Measurements from ENCODE around the gene PITPNB.

PITPNB gene

DNA sequence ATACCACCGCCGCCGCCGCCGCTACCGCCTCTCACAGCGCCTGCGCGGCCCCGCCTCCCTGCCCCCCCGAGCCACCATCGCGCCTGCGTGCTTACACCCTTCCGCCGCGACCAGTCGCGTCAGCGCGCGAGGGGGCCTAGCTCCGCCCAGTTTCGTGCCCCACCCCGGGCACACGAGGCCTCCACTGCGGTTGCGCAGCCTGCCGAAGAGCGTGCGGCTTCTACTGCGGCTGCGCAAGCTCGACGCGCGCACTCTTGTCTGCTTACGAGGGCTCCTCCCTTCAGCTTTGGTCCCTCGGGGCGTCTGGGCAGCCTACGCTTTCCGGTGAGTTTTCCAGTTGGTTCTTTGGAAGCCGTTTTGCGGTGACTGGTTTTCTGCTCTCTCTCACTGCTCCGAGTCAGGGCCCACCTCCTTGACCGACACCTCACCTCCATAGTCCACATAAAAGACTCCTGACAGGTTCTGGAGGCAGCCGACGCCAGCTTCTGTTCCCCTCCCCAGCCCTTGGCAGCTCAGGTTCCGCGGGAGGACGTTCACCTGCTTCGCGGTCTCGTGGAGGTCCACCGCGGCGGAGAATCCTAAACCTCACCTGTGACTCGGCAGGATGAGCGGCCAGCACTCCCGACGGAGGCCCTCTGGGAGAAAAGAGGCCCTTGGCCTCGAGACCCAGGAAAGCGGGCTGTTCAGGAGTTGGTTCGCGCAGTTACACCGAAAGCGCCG is at the start of gene PITPNB:
PITPNB (minus strand) TSS at position 35 of the 720 bp plus-strand sequence. CDS start 65 bp downstream, outside the sequence.
- DNase-seq (ENCODE audit: low read depth, low spot score): peak; percentile 96

GRCh38 chr22:27966168-27967064 is 47.4 kb upstream of the PITPNB start:
- no peak for DNase-seq (ENCODE audit: low read depth, low spot score)

- no peak for DNase-seq (ENCODE audit: low read depth, low spot score)
Measured at GRCh38 chr22:27962268-27963044, 43.4 kb upstream of the PITPNB start.

GRCh38 chr22:27961680-27962079 is 42.6 kb upstream of the PITPNB start:
- no peak for DNase-seq (ENCODE audit: low read depth, low spot score)

DNA sequence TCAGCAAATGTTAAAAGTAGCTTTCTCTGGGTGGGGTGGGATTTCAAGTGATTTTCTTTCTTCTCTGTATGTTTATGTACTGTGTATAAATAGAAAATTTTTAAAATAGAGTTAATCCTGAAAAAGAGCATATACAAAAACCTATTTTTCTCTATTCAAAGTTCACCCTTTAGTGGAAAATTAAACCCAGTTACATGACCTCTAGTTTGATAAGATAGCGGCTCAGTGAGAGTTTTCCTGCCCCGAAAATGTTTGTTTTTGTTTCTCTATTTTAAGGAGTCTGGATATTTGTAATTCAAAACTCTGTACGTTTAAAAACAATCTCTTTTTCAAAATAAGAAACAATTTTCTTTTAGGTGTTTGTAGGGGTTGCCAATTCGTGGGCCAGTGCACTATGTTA is 42.1 kb upstream of the PITPNB start:
- no peak for DNase-seq (ENCODE audit: low read depth, low spot score)

- DNase-seq (ENCODE audit: low read depth, low spot score): no peak
Measured at GRCh38 chr22:27959335-27960090, 40.5 kb upstream of the PITPNB start.

DNA sequence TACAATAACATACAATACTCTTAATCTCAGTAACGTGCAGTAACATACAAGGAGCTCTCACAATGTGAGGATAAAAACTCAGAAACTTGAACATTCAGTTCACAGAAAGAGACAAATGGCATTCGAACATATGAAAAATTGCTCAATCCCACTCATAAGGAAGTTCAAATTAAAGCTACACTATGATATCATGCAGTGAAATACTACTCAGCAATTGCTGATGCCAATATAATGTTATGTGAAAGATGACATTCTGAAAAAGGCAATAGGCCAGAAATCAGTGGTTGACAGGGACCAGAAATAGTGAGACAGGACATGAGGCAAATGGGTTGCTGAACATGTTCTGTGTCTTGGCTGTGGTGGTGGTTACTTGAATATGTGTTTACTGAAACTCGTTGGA is 33.7 kb upstream of the PITPNB start:
- DNase-seq (ENCODE audit: low read depth, low spot score): no peak

DNA sequence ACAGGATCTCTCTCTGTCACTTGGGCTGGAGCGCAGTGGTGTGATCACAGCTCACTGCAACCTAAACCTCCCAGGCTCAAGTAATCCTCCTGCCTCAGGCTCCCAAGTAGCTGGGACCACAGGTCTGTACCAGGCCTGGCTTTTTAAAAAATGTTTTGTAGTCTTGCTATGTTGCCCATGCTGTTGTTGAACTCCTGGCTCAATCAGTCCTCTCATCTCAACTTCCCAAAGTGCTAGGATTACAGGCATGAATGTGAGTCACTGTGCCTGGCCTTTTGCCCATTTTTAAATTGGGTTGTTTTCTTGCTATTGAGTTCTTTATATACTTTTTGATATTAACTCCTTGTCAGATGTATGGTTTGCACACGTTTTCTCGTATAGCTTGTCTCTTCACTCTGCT is 33.0 kb upstream of the PITPNB start:
- DNase-seq (ENCODE audit: low read depth, low spot score): no peak

- DNase-seq (ENCODE audit: low read depth, low spot score): no peak
Measured at GRCh38 chr22:27949421-27949820, 30.4 kb upstream of the PITPNB start.

DNA sequence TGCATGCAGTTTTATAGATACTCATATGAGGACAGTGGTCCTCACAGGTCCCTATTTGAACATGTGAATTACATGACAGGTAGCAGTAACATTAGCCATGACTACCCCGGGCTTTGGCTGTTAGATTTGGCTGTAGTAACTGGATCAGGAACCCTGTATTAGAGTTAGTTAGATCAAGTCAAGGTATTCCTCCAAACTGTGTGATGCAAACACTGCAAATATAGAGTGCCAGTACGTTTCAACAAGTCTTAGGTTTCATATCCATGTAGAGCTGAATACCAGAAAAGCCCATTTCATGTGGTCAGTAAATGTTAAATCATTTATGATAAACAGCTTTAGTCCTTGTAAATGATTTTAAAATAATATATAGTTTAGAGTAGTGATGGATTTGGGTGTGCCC is 29.5 kb upstream of the PITPNB start:
- no peak for DNase-seq (ENCODE audit: low read depth, low spot score)

- no peak for DNase-seq (ENCODE audit: low read depth, low spot score)
Measured at GRCh38 chr22:27947448-27947847, 28.4 kb upstream of the PITPNB start.

- no peak for DNase-seq (ENCODE audit: low read depth, low spot score)
Measured at GRCh38 chr22:27941143-27941542, 22.1 kb upstream of the PITPNB start.

- no peak for DNase-seq (ENCODE audit: low read depth, low spot score)
Measured at GRCh38 chr22:27937453-27937852, 18.4 kb upstream of the PITPNB start.

DNA sequence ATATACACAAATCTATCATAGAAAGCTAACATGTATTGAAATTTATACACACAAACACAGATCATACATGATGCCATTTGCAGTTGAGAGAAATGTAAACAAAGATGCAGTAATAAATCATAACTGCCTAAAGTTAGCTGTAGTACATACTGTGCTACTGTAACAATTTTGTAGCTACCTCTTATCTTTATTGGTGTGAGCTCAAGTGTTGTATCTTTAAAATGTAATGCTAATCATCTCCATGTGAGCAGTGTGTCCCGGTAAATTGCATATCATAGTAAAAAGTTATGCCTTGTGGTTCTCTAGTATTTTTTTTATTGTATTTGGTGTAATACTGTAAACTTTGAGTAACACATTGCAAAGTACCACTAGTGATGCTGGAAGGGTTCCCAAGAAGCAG is 16.8 kb upstream of the PITPNB start:
- no peak for DNase-seq (ENCODE audit: low read depth, low spot score)

DNA sequence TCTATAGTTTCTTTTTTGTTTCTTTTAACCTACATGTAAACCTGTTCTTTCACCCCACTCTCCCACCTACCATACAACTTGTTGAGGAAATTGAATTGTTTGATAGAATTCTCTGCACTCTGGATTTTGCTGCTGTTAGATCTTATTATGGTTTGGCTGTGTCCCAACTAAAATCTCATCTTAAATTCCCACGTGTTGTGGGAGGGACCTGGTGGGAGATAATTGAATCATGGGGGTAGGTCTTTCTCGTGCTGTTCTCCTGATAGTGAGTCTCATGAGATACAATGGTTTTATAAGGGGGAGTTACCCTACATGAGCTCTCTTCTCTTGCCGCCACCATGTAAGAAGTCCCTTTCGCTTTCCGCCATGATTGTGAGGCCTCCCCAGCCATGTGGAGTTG is 15.0 kb upstream of the PITPNB start:
- no peak for DNase-seq (ENCODE audit: low read depth, low spot score)

GRCh38 chr22:27933186-27933983 is 14.3 kb upstream of the PITPNB start:
- no peak for DNase-seq (ENCODE audit: low read depth, low spot score)

DNA sequence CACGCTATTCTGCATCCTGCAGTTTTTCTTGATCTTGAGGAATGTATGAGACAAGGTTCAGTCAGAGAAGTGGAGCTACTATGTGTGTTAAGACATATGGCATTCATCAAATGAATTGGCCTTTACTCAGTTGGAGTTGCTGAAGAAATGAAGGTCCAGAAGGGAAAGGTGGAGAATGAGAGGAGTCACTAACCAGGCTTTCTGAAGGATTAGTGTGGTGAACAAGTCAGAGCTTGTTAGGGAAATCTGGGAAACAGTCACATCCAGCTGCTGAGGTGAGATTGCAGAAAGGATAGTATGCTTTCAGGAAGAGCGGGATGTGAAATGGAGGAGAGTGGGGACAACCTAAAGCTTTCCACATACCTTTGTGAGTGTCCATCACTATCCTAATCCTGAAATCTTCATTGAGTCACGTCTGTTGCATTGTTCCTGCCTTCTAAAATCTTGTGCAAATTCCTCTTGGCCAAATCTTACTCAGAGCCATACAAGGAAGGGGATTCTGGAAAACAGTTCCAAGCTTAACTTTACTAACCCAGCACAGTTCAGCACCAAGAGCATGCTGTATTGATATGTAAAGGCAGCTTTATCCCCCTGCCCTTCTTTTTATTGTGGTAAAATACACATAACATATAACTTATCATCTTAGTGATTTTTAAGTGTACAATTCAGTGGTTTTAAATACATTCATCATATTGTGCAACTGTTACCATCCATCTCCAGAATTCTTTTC is 11.4 kb upstream of the PITPNB start:
- no peak for DNase-seq (ENCODE audit: low read depth, low spot score)

GRCh38 chr22:27927608-27928007 is 8.6 kb upstream of the PITPNB start:
- no peak for DNase-seq (ENCODE audit: low read depth, low spot score)

DNA sequence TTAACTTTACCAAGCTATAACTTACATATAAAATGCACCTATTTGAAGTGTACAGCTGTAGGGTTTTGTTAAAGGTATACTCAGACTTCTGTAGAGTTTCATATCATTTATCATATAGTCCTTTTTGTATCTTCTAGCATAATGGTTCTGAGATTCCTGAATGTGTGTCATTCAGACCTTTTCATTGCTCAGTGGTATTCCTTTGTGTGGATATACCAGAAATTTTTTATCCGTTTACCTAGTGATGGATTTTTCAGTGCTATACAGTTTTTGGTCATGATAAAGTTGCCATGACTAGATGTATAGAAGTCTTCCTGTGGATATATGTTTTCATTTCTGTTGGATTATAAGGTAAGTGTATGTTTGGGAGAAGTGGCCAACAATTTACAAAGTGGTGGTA is 6.3 kb upstream of the PITPNB start:
- no peak for DNase-seq (ENCODE audit: low read depth, low spot score)
